HepG2 (cell line): Measurements from ENCODE around the gene CYP2S1. TPM values are rescaled to one million over a fixed set of nuclear protein-coding genes. Genes with fewer than 3 reads are reported as not detected.

ENCODE experiments used
- CHCHD3 ChIP-seq: sonication (generic); formaldehyde crosslinking; IDR thresholded peaks from 2 replicates; pipeline ENCODE4 v1.8.0; 2022; ENCODE audit warnings: mild to moderate bottlenecking, missing genetic modification reagents, moderate library complexity
- GFI1 ChIP-seq: sonication (generic); formaldehyde crosslinking; IDR thresholded peaks from 2 replicates; pipeline ENCODE4 v1.5.0; 2020; ENCODE audit warnings: missing genetic modification reagents, mild to moderate bottlenecking, borderline replicate concordance
- HDAC1 ChIP-seq: sonication (generic); formaldehyde crosslinking; IDR thresholded peaks from 2 replicates; pipeline ENCODE4 v1.5.1; 2020; ENCODE audit warnings: mild to moderate bottlenecking, missing genetic modification reagents
- HOXA3 ChIP-seq: sonication (generic); formaldehyde crosslinking; IDR thresholded peaks from 2 replicates; pipeline ENCODE4 v1.5.0; 2020; ENCODE audit warnings: missing genetic modification reagents
- NR2F6 ChIP-seq, 2 experiments: IDR thresholded peaks; 2 replicates each; pipeline ENCODE4 v1.6.1; 2016; ENCODE audit warnings: antibody characterized with exemption in 1 of 2, mild to moderate bottlenecking in 1 of 2
- PHF21A ChIP-seq: sonication (generic); formaldehyde crosslinking; IDR thresholded peaks from 2 replicates; pipeline ENCODE4 v1.5.0; 2020; ENCODE audit warnings: mild to moderate bottlenecking, missing genetic modification reagents
- POLR2AphosphoS2 ChIP-seq: IDR thresholded peaks from 2 replicates; pipeline ENCODE4 v1.6.1; 2011; ENCODE audit warnings: low read depth, low read length, improper control_type of control experiment
- REST ChIP-seq, 2 experiments: IDR thresholded peaks; 2 replicates each; pipeline ENCODE4 v1.6.1; 2011 to 2012; ENCODE audit warnings: low read length in 2 of 2, borderline replicate concordance in 1 of 2, low read depth in 1 of 2, mild to moderate bottlenecking in 1 of 2, moderate library complexity in 1 of 2
- SRSF4 ChIP-seq: fragments of 200-400 bp; formaldehyde crosslinking; IDR thresholded peaks from one replicate; pipeline ENCODE4 v1.6.1; 2018; ENCODE audit warnings: mild to moderate bottlenecking, low read depth, low read length, moderate library complexity; ENCODE audit not compliant: poor library complexity, severe bottlenecking
- ZBTB25 ChIP-seq: IDR thresholded peaks from 2 replicates; pipeline ENCODE4 v1.6.1; 2018; ENCODE audit warnings: missing genetic modification reagents
- ZNF20 ChIP-seq: sonication (generic); formaldehyde crosslinking; IDR thresholded peaks from 2 replicates; pipeline ENCODE4 v1.4.0; 2020; ENCODE audit warnings: mild to moderate bottlenecking, moderate library complexity, missing genetic modification reagents
- ZNF431 ChIP-seq: sonication (generic); formaldehyde crosslinking; IDR thresholded peaks from 2 replicates; pipeline ENCODE4 v1.9.0; 2022; ENCODE audit warnings: missing genetic modification reagents, low read depth, mild to moderate bottlenecking, borderline replicate concordance
- ZNF441 ChIP-seq: sonication (generic); formaldehyde crosslinking; IDR thresholded peaks from 2 replicates; pipeline ENCODE4 v1.7.0; 2021; ENCODE audit warnings: missing genetic modification reagents, borderline replicate concordance
- ZNF530 ChIP-seq: sonication (generic); formaldehyde crosslinking; IDR thresholded peaks from 2 replicates; pipeline ENCODE4 v1.5.0; 2020; ENCODE audit warnings: low read depth, mild to moderate bottlenecking, missing genetic modification reagents
- ZNF609 ChIP-seq: sonication (generic); formaldehyde crosslinking; IDR thresholded peaks from 2 replicates; pipeline ENCODE4 v1.4.0; 2020; ENCODE audit warnings: mild to moderate bottlenecking, missing genetic modification reagents, borderline replicate concordance
- ZNF629 ChIP-seq: sonication (generic); formaldehyde crosslinking; conservative IDR thresholded peaks from 2 replicates; pipeline ENCODE4 v1.5.0; 2020; ENCODE audit warnings: missing genetic modification reagents
- polyA plus RNA-seq, 8 experiments: library from polyadenylated mRNA; depleted of rRNA in 3 of 8; stranded (reverse) in 7 of 8; unstranded in 1 of 8; fragments of >200 nt; fragmentation: Illumina TruSeq in 4 of 8; extraction: Trizol in 4 of 8; gene quantifications; 2 replicates each; pipeline versions ENCODE4 v1.2.1 to v1.2.3, GENCODE V29; 2011 to 2016; ENCODE audit warnings: low read depth in 4 of 8, missing spikeins in 1 of 8, mixed read lengths in 1 of 8; ENCODE audit not compliant: insufficient read depth in 1 of 8
- total RNA-seq, 5 experiments: library from RNA; depleted of rRNA; stranded (reverse); fragments of >200 nt; fragmentation: Illumina TruSeq; extraction: Trizol; gene quantifications; 2 replicates each; pipeline ENCODE4 v1.2.3, GENCODE V29; 2016; ENCODE audit warnings: low read depth in 1 of 5

Gene CYP2S1
- total and polyA plus RNA-seq, 2 of the 13 experiments (the other 11 are each of a cell fraction or from before 2014, with no cell fraction given): 0.09 to 2.1 TPM

GRCh38 chr19:41166944-41167804, 25.8 kb upstream of the CYP2S1 start (continued):
- 0 out of 2 replicates have a peak, but pooled peaks have one; percentile 54 for TF ChIP-seq ZNF431 (CRISPR knock-in tag)
- TF ChIP-seq SRSF4: no peak
- no peak for TF ChIP-seq ZNF530 (CRISPR knock-in tag)
- peak; percentile 22; the same call in 1 of the 2 replicates for TF ChIP-seq ZNF441 (CRISPR knock-in tag)
- TF ChIP-seq ZNF629 (CRISPR knock-in tag): peak; percentile 53
- no peak for TF ChIP-seq REST (IDR thresholded peaks at IDR 0.05; ENCODE audit: borderline replicate concordance in 1 of 2, low read depth in 1 of 2, low read length in 2 of 2)
- 0 out of 2 replicates have a peak, but pooled peaks have one; percentile 34 for TF ChIP-seq HDAC1 (CRISPR knock-in tag)
- TF ChIP-seq POLR2AphosphoS2: no peak
- TF ChIP-seq HOXA3: 0 out of 2 replicates have a peak, but pooled peaks have one; percentile 48
- TF ChIP-seq GFI1 (CRISPR knock-in tag): no peak
- peak; percentile 58 for TF ChIP-seq NR2F6 (IDR thresholded peaks at IDR 0.05)
- peak; percentile 68 for TF ChIP-seq NR2F6 (CRISPR knock-in tag; IDR thresholded peaks at IDR 0.05)
- TF ChIP-seq ZNF20 (CRISPR knock-in tag): no peak
- no peak for TF ChIP-seq CHCHD3 (CRISPR knock-in tag)
- TF ChIP-seq PHF21A (CRISPR knock-in tag): peak; percentile 68
- TF ChIP-seq ZNF609 (CRISPR knock-in tag): 0 out of 2 replicates have a peak, but pooled peaks have one; percentile 29
- no peak for TF ChIP-seq ZBTB25 (CRISPR knock-in tag)
